ENCODE results near the gene STX2.
"Not testable (repeated sequence)": the region's sequence is repeated elsewhere in the genome, so short reads cannot be mapped to it uniquely, and the experiment has no call there.

STX2 gene

DNA sequence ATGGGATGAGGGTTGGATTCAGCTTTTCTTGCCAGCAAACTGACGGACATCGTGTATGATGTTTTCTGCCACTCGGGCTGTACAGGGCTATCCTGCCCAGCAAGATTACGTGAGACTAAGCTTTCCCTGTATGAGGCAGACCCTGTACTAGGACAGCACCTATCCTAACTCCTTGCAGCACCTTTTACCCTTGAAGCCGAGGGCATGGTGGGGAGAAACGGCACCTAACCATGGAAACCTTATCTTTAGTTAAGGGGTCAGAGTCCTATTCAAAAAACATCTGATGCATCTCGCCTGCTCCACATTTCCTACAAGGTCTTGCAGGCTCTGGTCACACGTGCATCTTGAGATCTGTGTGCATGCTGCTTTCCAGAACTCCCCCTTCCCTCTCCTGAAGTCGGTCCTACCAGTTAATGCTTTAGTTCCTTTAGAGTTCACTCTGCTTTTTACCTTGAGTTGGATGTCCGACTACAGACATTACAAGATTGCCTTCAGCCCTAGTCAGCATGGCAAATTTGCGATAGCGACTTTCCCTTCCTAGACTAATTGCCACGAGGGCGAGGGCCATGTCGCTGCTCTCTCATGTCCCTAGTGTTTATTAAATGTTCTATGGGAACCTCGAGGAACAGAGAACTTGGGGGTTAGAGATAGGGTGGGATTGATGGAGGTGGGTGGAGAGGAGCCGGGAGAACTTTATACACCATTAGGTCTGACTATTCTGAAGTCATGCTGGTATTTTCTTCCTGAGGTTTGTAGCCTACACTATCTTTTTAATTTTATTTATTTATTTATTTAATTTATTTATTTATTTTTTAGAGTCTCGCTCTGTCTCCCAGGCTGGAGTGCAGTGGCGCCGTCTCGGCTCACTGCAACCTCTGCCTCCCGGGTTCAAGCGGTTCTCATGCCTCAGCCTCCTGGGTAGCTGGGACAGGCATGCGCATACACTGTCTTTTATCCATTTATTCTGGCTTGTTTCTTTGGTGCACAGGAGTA is 39.4 kb upstream of the STX2 start:
- H3K4me3 ChIP-seq (ENCODE audit: low read depth, low read length), result no peak overlapping the region
- TF ChIP-seq, protein P1, sequence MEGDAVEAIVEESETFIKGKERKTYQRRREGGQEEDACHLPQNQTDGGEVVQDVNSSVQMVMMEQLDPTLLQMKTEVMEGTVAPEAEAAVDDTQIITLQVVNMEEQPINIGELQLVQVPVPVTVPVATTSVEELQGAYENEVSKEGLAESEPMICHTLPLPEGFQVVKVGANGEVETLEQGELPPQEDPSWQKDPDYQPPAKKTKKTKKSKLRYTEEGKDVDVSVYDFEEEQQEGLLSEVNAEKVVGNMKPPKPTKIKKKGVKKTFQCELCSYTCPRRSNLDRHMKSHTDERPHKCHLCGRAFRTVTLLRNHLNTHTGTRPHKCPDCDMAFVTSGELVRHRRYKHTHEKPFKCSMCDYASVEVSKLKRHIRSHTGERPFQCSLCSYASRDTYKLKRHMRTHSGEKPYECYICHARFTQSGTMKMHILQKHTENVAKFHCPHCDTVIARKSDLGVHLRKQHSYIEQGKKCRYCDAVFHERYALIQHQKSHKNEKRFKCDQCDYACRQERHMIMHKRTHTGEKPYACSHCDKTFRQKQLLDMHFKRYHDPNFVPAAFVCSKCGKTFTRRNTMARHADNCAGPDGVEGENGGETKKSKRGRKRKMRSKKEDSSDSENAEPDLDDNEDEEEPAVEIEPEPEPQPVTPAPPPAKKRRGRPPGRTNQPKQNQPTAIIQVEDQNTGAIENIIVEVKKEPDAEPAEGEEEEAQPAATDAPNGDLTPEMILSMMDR (IDR thresholded peaks at IDR 0.05; ENCODE audit: low read depth, low read length, missing control alignments), result no peak
- in situ Hi-C loops (cut with HindIII; ENCODE audit: low sequenced_read_pairs), result no loop called here
- DNase-seq (ENCODE audit: low read depth), result no peak

DNA sequence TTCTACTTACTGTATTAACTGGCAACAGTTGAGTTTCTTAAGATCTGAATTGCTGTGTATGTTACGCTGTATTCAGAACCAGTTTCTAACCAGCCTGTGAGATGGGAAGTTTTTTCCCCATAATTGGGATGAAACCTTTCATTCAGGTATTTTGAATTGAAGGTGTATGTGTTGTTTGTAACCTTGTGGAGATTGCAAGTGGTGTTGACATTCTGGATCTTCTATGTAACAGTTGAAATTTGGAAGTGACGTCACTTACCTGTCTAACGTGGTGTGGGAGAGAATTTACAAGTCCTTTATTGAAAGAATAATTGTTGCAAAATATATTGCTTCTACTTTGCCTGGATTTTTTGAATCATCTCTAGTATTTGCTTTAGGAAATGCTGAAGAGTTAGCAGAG is 38.3 kb upstream of the STX2 start:
- DNase-seq (ENCODE audit: low read depth), result no peak
- TF ChIP-seq, protein P1 (IDR thresholded peaks at IDR 0.05; ENCODE audit: low read depth, low read length, missing control alignments), result no peak
- no peak overlapping the region for H3K4me3 ChIP-seq (ENCODE audit: low read depth, low read length)
- in situ Hi-C loops (cut with HindIII; ENCODE audit: low sequenced_read_pairs), result no loop called here

DNA sequence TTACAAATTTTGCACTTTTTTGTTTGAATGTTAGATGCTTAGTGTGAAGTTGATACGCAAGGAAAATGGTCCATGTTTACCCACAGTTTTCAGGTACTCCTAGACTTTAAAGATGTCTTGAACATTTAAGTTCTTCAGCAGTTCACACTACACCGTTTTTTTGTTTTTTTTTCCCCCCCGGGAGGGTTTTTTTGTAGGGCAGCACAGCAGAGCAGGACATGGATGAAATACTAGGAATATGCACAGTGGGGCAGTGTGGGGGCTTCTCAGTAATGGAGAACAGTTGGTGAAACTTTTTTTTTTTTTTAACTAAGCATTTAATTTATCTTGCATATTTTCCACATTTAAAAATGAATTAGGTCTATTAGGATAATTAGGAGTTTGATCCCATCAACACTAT is 37.7 kb upstream of the STX2 start:
- H3K4me3 ChIP-seq (ENCODE audit: low read depth, low read length), result no peak overlapping the region
- TF ChIP-seq, protein P1 (IDR thresholded peaks at IDR 0.05; ENCODE audit: low read depth, low read length, missing control alignments), result no peak
- in situ Hi-C loops (cut with HindIII; ENCODE audit: low sequenced_read_pairs), result no loop called here
- no peak for DNase-seq (ENCODE audit: low read depth)

DNA sequence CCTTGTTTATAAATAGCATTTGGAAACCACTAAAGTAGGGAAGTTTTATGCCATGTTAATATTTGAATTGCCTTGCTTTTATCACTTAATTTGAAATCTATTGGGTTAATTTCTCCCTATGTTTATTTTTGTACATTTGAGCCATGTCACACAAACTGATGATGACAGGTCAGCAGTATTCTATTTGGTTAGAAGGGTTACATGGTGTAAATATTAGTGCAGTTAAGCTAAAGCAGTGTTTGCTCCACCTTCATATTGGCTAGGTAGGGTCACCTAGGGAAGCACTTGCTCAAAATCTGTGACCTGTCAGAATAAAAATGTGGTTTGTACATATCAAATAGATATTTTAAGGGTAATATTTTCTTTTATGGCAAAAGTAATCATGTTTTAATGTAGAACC is 37.2 kb upstream of the STX2 start:
- TF ChIP-seq, protein P1 (IDR thresholded peaks at IDR 0.05; ENCODE audit: low read depth, low read length, missing control alignments), result no peak
- no peak for DNase-seq (ENCODE audit: low read depth)
- no peak overlapping the region for H3K4me3 ChIP-seq (ENCODE audit: low read depth, low read length)
- in situ Hi-C loops (cut with HindIII; ENCODE audit: low sequenced_read_pairs), result no loop called here

DNA sequence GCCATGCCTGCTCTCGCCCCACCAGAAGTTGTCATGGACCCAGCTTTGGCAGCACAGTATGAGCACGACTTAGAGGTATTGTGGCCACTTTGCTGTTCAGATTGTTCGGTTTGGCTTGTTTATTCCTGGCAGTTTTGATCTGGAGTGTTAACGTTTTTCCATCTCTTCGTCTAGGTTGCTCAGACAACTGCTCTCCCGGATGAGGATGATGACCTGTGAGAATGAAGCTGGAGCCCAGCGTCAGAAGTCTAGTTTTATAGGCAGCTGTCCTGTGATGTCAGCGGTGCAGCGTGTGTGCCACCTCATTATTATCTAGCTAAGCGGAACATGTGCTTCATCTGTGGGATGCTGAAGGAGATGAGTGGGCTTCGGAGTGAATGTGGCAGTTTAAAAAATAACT is 36.7 kb upstream of the STX2 start:
- H3K4me3 ChIP-seq (ENCODE audit: low read depth, low read length); in situ Hi-C loops (cut with HindIII; ENCODE audit: low sequenced_read_pairs); DNase-seq (ENCODE audit: low read depth): not testable (repeated sequence)

DNA sequence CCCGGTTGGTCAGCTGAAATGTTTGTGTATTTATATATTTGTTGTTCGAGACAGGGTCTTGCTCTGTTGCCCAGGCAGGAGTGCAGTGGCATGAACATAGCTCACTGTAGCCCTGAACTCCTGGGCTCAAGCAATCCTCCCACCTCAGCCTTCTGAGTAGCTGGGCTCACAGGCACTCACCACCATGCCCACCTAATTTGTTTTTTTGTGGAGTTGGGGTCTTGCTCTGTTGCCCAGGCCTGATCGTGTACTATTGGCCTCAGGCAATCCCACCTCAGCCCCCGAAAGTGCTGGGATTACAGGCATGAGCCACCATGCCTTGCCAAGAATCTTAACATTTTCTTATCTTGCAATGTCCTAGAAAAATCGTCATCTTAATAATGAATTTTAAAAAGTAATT is 36.1 kb upstream of the STX2 start:
- no peak overlapping the region for H3K4me3 ChIP-seq (ENCODE audit: low read depth, low read length)
- in situ Hi-C loops (cut with HindIII; ENCODE audit: low sequenced_read_pairs), result no loop called here
- no peak for DNase-seq (ENCODE audit: low read depth)
- TF ChIP-seq, protein P1 (IDR thresholded peaks at IDR 0.05; ENCODE audit: low read depth, low read length, missing control alignments), result no peak

DNA sequence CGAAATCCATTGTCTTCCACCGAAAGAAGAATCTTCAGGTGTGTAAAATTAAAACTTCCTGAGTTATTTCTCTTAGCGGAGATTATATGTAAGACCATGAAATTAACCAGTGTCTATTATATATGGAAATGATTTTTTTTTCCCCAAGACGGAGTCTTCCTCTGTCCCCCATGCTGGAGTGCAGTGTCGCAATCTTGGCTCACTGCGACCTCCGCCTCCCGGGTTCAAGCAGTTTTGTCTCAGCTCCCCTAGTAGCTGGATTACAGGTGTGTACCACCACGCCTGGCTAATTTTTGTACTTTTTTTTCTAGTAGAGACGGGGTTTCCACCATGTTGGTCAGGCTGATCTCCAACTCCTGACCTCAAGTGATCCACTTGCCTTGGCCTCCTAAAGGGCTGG is 35.6 kb upstream of the STX2 start:
- in situ Hi-C loops (cut with HindIII; ENCODE audit: low sequenced_read_pairs), result no loop called here
- DNase-seq (ENCODE audit: low read depth), result no peak
- no peak overlapping the region for H3K4me3 ChIP-seq (ENCODE audit: low read depth, low read length)
- TF ChIP-seq, protein P1 (IDR thresholded peaks at IDR 0.05; ENCODE audit: low read depth, low read length, missing control alignments), result no peak
